Glutamatergic neuron (in vitro differentiated cells): ENCODE measurements around the gene GPR143. TPM values are rescaled to one million over a fixed set of nuclear protein-coding genes. Genes with fewer than 3 reads are reported as not detected.

ENCODE experiments used
- DNase-seq: peaks from one replicate; pipeline ENCODE4 v3.0.0; 2022
- H3K27ac Mint-ChIP-seq: one replicate; pipeline ENCODE4 v1.8.0; 2020; ENCODE audit warnings: mild to moderate bottlenecking, mixed read lengths, inconsistent platforms; ENCODE audit not compliant: unreplicated experiment
- H3K27me3 Mint-ChIP-seq: one replicate; pipeline ENCODE4 v1.8.0; 2020; ENCODE audit warnings: mild to moderate bottlenecking, moderate library complexity, mixed read lengths, inconsistent platforms; ENCODE audit not compliant: unreplicated experiment
- H3K36me3 Mint-ChIP-seq: one replicate; pipeline ENCODE4 v1.8.0; 2020; ENCODE audit warnings: mild to moderate bottlenecking, mixed read lengths, inconsistent platforms; ENCODE audit not compliant: unreplicated experiment
- H3K4me1 Mint-ChIP-seq: one replicate; pipeline ENCODE4 v1.8.0; 2020; ENCODE audit warnings: mild to moderate bottlenecking, low read depth, mixed read lengths, inconsistent platforms; ENCODE audit not compliant: unreplicated experiment
- H3K4me3 Mint-ChIP-seq: one replicate; pipeline ENCODE4 v1.8.0; 2020; ENCODE audit warnings: mild to moderate bottlenecking, mixed read lengths, inconsistent platforms; ENCODE audit not compliant: unreplicated experiment
- H3K9me3 Mint-ChIP-seq: one replicate; pipeline ENCODE4 v1.8.0; 2020; ENCODE audit warnings: mild to moderate bottlenecking, moderate library complexity, mixed read lengths, inconsistent platforms; ENCODE audit not compliant: unreplicated experiment
- CTCF ChIP-seq: fragments of 200-600 bp; sonication (generic); IDR thresholded peaks from one replicate; pipeline ENCODE4 v1.5.0; 2021; ENCODE audit not compliant: partially characterized antibody, unreplicated experiment
- total RNA-seq: library from RNA; stranded (reverse); fragmentation: NEBNext Ultra II Directional; extraction: Animal tissue kit (Norgen Biotek cat#: 25700); gene quantifications from one replicate; pipeline ENCODE4 v1.2.1, GENCODE V29; 2021; ENCODE audit not compliant: unreplicated experiment

Gene GPR143
- total RNA-seq, 1 donor from 2014 or later = not detected

GRCh38 chrX:9804444-9804843, 38.8 kb upstream of the GPR143 start:
- DNase-seq = no peak
- Mint-ChIP-seq H3K27ac (no peak overlapping the region), H3K9me3 (no peaks in the 10 kb centered on the region), H3K36me3 (no peaks in the 10 kb centered on the region), H3K27me3 (peaks cover 2% of the 10 kb centered on the region), H3K4me3 (no peak overlapping the region), H3K4me1 (no peaks in the 10 kb centered on the region)
- no peak for TF ChIP-seq CTCF

GRCh38 chrX:9802737-9803136, 37.1 kb upstream of the GPR143 start:
- Mint-ChIP-seq H3K36me3 (no peaks in the 10 kb centered on the region), H3K27ac (no peak overlapping the region), H3K4me3 (no peak overlapping the region), H3K9me3 (no peaks in the 10 kb centered on the region), H3K27me3 (peaks cover 2% of the 10 kb centered on the region), H3K4me1 (peaks cover 4% of the 10 kb centered on the region)
- DNase-seq = no peak
- no peak for TF ChIP-seq CTCF

GRCh38 chrX:9797384-9798360, 32.0 kb upstream of the GPR143 start:
- H3K4me1 Mint-ChIP-seq = peaks cover 4% of the 10 kb centered on the region
- no peak for TF ChIP-seq CTCF
- H3K9me3 Mint-ChIP-seq = no peaks in the 10 kb centered on the region
- no peak for DNase-seq
- H3K4me3 Mint-ChIP-seq = no peak overlapping the region
- peaks cover 6% of the 10 kb centered on the region for H3K36me3 Mint-ChIP-seq
- H3K27ac Mint-ChIP-seq = no peak overlapping the region
- H3K27me3 Mint-ChIP-seq = peaks cover 5% of the 10 kb centered on the region

- Mint-ChIP-seq H3K27ac (no peak overlapping the region), H3K9me3 (no peaks in the 10 kb centered on the region), H3K27me3 (peaks cover 3% of the 10 kb centered on the region), H3K36me3 (peaks cover 6% of the 10 kb centered on the region), H3K4me1 (peaks cover 4% of the 10 kb centered on the region), H3K4me3 (no peak overlapping the region)
- DNase-seq = no peak
- no peak for TF ChIP-seq CTCF
These were observed 28.8 kb upstream of the GPR143 start for GRCh38 chrX:9794495-9794894.

GRCh38 chrX:9790866-9791265, 25.2 kb upstream of the GPR143 start:
- H3K27ac Mint-ChIP-seq = no peak overlapping the region
- DNase-seq = no peak
- no peaks in the 10 kb centered on the region for H3K4me1 Mint-ChIP-seq
- no peak for TF ChIP-seq CTCF
- no peak overlapping the region for H3K4me3 Mint-ChIP-seq
- peaks cover 6% of the 10 kb centered on the region for H3K36me3 Mint-ChIP-seq
- no peaks in the 10 kb centered on the region for H3K9me3 Mint-ChIP-seq
- H3K27me3 Mint-ChIP-seq = peaks cover 3% of the 10 kb centered on the region
